Endometrial microvascular endothelial cells (primary cell): Measurements from ENCODE around the gene ZSWIM8. TPM values are rescaled to one million over a fixed set of nuclear protein-coding genes. Genes with fewer than 3 reads are reported as not detected.
"Not testable (repeated sequence)": the region's sequence is repeated elsewhere in the genome, so short reads cannot be mapped to it uniquely, and the experiment has no call there.

ENCODE experiments used
- in situ Hi-C: cut with HindIII; loops from 2 replicates; pipeline ENCODE4 v1.10.0; 2017; ENCODE audit warnings: low sequenced_read_pairs, low pct_unique_long_range_greater_than_20kb; ENCODE audit errors: inconsistent ontology term
- total RNA-seq: library from RNA; depleted of rRNA; stranded (reverse); fragments of >200 nt; gene quantifications from one replicate; pipeline ENCODE4 v1.2.3, GENCODE V29; 2015; ENCODE audit errors: inconsistent ontology term

ZSWIM8 gene
- total RNA-seq, 1 donor from 2014 or later = 47.0 TPM

- in situ Hi-C loops = not testable (repeated sequence)
Observed at GRCh38 chr10:73829090-73829489, 43.7 kb downstream of the ZSWIM8 start.

- in situ Hi-C loops = no loop called here
Observed at GRCh38 chr10:73836427-73836980, 51.1 kb downstream of the ZSWIM8 start.

- in situ Hi-C loops = no loop called here
Observed at GRCh38 chr10:73837072-73837471, 51.7 kb downstream of the ZSWIM8 start.

- in situ Hi-C loops = no loop called here
Observed at GRCh38 chr10:73838008-73838567, 52.7 kb downstream of the ZSWIM8 start.

DNA sequence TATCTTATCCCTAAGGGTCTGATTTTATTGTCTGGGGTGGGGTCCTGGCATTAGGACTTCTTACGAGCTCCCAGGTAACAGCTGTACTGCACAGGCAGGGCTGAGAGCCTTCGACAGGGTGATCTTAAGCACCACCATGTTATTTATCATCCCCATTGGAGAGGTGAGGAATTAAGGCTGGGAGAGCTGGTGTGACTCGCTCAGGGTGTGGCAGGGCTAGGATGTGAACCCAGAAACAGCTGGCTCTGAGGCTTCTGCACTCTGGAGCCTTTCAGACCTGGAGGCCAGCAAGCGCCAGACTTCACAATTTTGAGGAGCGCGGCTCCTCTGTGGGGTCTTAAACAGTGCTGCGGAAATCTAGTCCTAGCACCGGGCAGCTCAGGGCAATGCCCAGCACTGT, 53.4 kb downstream of the ZSWIM8 start:
- in situ Hi-C loops = no loop called here

DNA sequence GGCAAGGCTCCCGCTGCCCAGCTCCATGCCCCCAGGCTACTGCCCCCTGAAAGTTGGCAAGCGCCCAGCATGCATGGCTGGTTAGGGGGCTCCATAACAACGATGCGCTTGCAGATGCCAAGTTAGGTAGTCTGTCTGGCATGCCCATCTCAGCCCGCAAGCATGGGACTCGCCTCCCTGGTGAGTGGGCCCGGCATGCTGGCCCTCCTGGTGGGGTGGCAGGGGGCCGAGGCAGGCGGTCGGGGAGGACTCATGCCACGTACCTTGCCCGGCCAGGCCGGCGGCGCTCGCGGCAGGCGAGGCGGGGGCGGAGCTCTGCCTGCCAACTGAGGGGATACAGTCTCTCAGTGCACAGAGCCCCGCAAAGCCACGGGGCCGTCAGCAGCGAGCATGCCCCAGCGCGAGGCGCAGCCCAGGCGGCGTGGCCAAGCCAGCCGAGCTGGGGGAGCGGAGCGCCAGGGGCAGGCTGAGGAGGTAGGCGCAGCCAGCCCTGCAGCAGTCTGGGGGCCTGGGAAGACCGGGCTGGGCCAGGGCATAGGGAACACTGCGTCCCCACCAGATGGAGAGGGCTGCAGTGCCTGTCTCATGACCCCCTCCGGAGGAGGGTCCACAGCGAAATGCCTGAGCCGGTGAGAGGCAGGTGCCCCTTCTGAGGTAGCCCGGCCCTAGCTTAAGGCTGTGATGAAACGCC, 54.0 kb downstream of the ZSWIM8 start:
- in situ Hi-C loops = no loop called here

GRCh38 chr10:73840056-73840402, 54.6 kb downstream of the ZSWIM8 start:
- in situ Hi-C loops = no loop called here

DNA sequence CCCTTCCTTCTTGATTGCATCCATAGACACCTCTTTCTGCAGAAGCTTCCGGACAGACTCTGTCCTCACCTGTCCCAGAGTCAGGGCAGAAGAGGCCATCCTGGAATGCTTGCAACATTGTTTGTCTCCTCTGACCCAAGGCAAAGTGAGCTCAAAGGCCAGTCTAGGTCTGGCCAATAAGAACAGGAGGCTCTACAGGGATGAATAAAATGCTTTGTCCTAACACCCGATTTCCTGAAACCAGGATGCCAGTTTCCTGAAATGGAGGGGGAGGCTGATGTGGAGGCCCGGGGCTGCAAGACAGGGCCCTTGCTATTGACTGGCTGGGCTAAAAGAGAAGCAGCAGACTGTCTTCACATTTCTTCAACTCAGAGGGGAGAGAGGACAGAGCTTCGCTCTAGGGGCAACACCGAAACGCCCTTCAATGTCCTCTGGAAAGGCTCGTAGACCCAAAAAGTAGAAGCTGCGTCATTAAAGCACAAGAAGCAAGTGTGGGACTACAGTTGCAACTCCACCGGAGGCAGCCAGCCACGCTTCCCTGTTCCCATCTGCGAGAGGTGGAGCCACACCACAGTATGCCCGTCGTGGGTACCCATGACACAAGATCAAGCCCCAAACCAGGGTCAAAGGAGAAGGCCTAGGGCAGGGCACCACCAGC, 55.1 kb downstream of the ZSWIM8 start:
- in situ Hi-C loops = no loop called here

DNA sequence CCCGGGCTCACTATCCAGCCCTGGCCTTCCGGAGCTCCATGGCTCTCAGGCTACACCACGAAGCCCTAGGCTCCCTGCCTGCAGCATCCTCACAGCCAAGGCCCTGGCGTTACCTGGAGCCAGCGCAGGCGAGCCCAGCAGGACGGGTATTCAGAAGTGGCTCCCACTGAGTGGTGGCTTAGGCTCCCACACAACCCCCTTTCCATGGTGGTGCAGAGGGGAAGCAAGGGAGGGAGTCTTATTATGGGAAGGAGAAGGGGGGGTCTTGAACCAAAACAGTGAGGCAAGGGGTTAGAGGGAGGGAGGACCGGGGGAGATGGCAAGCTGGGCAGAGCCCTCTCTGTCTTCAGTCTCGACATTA, 55.6 kb downstream of the ZSWIM8 start:
- in situ Hi-C loops = no loop called here

DNA sequence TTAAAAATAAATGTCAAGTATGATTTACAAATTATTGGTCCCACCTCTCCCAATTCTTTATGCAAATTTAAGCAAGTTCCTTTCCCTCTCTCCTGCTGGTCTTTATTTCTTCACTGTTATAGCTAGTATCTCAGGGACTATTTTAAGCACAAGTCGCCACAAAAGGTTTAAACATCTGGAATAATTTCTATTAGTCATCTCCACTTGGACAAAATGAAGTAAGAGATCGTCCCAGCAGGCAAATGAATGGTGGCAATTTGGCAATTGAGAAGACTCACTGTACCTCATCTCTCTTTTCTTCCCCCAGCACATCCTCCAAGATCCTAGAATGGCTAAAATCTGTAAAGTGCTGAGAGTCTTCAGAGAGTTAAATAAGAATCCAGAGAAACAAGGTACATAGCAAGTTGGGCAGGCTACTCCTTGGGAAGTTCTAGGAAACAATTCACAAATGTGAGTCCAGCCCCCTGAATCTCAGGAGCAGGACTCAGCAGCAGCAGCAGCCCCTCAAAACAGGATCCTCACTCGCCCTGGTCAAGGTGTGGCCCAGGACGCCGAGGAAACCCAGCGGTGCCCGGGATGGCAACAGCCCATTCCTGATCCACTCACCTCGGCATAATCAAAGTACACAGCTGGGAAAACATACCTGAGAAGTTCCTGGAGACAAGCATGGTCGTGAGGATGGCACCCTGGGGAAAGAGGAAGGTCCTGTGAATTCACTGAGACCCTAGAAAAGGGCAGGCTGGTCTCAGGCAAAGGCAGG, 56.3 kb downstream of the ZSWIM8 start:
- in situ Hi-C loops = no loop called here

DNA sequence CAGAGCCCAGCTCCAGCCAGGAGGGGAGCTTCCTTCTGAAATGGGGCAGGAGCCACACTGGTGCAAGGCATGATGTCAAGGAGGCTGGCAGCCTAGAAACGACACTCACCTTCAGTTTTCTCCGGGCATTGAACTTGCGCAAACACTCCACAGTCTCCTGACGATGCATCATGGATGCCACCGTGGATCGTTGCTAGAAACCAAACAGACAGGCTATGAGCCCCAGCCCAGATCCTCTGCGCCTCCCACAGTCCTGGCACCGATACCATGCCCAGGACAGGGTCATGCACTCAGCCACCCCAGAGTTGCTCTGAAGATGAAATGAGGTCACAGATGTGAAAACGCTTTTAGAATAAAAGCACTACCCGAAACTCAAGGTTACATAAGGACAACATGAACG, 56.9 kb downstream of the ZSWIM8 start:
- in situ Hi-C loops = no loop called here

DNA sequence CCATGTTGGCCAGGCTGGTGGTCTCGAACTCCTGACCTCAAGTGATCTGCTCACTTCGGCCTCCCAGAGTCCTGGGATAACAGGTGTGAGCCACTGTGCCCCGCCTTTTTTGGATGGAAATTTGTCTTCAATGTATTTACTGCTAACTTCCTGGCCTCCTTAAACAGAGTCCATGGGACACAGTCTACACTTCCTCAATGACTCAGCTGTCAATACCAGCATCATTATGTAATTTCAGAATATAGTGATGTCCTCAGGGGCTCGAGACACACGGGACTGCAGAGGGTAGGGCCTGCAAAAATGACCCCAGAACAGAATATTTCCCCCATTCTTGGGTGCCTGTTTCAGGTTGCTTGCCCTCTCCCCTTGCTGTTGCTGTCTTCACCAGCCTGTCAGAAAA, 57.9 kb downstream of the ZSWIM8 start:
- in situ Hi-C loops = no loop called here

DNA sequence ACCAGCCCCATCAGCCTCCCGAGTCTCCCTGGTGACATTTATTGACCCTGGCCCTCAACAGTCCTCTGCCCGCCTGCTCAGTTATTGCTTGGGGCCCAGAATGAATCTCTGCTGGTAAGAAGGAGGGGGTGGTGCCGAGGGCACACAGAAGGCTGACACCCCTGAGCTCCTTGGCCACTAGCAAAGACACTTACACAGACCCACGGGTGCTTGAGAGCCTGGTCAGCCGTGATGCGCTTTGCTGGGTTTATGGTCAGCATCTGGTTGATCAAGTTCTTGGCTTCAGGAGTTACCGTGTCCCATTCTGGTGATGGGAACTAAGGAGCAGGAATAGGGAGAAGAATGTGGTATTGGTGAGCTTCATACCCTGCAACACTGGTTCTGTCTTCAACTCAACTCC, 61.6 kb downstream of the ZSWIM8 start:
- in situ Hi-C loops = no loop called here

DNA sequence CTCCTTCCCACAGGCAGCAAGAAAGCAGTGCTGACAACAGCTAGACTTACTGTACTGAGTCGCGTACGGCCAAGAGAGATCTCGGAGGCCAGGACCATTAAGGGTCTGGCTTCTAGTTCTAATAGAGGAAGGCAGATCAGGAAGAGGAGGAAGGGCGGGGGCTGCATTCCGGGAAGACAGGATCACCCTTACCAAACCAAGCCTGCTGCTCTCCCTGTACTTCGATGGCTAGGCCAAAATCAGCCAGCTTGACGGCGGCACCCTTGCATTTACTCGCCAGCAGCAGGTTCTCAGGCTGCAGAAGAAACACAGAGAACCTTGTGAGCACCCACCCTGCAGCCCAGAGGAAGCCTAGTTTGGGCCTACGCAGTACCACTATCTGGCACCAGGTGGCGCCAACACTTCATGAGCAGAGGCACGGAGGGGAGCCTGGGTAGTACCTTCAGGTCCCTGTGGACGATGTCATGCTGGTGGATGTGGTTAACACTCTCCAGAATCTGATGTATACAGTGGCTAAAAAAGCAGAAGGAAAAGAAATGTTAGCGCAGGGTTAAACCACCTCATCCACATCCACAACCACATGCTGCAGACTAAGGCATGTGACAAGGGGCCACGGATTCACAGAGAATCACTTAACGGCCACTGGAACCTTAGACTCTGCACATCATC, 63.5 kb downstream of the ZSWIM8 start:
- in situ Hi-C loops = no loop called here

GRCh38 chr10:73850211-73850610, 64.8 kb downstream of the ZSWIM8 start:
- in situ Hi-C loops = no loop called here

GRCh38 chr10:73850863-73851461, 65.6 kb downstream of the ZSWIM8 start:
- in situ Hi-C loops = no loop called here
